IPS DF 19.7 (cell line): ENCODE measurements around the gene CDK12.
"Not testable (repeated sequence)": the region's sequence is repeated elsewhere in the genome, so short reads cannot be mapped to it uniquely, and the experiment has no call there.

Experiments
- DNase-seq: peaks from one replicate; pipeline ENCODE4 v3.0.0-alpha.2; 2013; ENCODE audit warnings: low read depth, low spot score

Gene CDK12

DNA sequence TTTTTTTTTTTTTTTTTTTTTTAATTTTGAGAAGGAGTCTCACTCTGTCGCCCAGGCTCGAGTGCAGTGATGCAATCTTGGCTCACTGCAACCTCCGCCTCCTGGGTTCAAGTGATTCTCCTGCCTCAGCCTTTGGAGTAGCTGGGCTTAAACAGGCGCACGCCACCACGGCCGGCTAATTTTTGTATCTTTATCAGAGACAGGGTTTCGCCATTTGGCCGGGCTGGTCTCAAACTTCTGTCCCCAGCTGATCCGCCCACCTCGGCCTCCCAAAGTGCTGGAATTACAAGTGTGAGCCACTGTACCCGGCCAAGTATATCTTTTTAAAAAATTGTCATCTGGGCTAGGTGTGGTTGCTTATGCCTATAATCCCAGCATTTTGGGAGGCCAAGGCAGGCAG lies 35.6 kb downstream of the CDK12 start:
- not testable (repeated sequence) for DNase-seq

DNA sequence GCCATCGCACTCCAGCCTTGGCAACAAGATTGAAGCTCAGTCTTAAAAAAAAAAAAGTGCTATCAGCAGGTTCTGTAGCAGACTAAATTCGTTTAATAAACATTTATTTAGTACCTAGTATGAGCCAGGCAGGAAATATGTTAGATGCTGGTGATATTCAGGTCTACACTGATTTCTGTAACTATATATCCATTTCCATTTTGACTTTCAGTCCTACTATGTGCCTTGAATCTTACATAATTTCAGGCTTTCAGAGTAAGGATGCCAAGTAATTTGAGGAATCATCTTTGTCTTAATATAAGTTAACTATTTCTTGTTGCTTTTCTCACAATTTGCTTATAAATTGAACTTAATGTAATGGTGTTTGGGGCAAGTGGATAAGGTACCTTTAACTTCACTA lies 46.2 kb downstream of the CDK12 start:
- DNase-seq, result no peak

DNA sequence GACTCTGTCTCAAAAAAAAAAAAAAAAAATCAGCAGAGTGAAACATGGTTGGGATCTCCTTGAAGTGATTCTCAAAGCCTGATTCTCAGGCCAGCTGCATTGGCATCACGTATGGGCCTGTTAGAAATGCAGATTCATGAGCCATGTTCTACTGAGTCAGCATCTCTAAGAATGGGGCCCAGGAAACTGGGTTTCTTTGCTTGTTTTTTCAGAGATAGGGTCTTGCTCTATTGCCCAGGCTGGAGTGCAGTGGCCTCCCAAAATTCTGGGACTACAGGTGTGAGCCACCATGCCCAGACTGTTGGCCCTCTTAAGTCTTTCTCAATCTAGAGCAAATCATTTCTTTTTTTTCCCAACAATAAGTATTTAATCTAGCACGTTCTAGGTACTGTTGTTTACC lies 47.7 kb downstream of the CDK12 start:
- no peak for DNase-seq

DNA sequence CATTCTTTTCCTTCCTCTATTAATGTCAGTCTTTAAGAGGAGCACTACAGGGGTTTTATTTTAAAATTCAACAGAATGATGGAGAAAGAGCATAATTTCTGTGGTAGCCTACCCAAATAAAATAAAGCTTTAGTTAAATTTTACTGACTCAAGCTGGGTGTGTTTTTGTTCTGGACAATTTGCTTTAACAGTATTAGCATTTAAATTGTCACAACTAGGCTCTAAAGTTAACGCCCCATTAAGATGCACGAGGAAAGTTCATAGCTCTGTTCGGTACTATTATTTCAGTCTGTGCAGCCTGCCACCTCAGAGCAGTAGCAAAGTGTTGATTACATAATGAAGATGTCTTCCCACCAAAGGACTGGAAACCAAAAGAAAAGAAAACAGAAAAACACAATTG lies 52.0 kb downstream of the CDK12 start:
- no peak for DNase-seq

DNA sequence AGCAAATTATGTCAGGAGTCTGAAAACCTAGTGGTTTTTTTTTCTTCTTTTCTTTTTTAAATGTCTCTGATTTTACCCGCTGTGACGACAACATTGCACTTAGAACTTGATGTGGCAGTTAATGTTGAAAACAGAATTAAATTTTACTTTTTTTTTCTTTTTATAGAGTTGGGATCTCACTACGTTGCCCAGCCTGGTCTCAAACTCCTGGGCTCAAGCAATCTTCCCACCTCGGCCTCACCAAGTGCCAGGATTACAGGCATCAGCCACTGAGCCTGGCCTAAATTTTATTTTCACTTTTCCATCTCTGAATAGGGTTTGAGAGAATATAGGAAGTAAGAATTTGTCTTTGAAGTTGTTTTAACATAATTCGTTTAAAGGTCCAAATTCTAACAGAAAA lies 52.6 kb downstream of the CDK12 start:
- DNase-seq, result no peak

DNA sequence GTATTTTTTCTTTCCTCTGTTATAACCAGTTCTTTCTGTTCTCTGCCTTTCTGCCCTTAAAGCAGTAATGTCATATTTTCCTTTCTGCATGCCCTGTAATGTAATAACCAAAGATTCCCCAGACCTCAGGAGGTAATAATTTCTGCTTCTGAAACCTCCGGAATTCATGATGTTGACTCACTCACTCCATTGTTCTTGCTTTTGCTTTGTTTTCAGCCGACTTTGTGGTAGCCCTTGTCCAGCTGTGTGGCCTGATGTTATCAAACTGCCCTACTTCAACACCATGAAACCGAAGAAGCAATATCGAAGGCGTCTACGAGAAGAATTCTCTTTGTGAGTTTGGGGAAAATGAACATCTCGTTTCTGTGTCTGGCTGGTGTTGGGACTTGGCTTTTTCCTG lies 55.9 kb downstream of the CDK12 start:
- no peak for DNase-seq

DNA sequence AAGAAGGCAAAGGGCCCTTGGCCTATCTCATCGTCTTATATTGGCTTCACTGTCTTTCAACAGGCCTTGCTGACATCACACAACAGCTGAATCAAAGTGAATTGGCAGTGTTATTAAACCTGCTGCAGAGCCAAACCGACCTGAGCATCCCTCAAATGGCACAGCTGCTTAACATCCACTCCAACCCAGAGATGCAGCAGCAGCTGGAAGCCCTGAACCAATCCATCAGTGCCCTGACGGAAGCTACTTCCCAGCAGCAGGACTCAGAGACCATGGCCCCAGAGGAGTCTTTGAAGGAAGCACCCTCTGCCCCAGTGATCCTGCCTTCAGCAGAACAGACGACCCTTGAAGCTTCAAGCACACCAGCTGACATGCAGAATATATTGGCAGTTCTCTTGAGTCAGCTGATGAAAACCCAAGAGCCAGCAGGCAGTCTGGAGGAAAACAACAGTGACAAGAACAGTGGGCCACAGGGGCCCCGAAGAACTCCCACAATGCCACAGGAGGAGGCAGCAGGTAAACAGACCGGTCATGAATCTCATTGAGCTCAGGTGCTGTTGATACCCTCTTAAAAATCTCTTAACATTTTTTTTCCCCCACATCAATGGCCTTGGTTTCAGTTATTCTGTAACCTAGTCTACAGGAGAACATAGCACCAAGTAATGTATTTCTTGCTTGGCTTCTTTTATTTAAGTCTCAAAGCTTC lies 64.7 kb downstream of the CDK12 start:
- DNase-seq, result no peak

DNA sequence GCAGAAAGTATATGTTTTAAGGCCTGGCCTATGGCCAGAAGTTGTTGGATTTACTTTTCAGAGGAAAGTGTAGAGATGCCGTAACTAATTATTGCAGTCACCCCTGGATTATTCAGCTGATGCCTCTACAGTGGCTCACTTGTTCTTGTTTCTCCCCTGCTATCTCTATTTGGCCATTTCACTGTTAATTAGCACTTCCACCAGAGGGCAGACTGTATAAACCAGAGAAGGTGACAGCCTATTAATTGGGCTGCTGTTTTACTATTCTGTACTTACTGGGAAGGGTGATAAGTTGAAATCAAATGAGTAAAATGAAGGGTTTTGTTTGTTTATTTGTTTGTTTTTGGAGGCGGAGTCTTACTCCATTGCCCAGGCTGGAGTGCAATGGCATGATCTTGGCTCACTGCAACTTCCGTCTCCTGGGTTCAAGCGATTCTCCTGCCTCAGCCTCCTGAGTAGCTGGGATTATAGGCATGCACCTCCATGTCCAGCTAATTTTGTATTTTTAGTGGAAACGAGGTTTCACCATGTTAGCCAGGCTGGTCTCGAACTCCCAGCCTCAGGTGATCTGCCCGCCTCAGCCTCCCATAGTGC lies 66.0 kb downstream of the CDK12 start:
- DNase-seq, result peak; percentile 1

DNA sequence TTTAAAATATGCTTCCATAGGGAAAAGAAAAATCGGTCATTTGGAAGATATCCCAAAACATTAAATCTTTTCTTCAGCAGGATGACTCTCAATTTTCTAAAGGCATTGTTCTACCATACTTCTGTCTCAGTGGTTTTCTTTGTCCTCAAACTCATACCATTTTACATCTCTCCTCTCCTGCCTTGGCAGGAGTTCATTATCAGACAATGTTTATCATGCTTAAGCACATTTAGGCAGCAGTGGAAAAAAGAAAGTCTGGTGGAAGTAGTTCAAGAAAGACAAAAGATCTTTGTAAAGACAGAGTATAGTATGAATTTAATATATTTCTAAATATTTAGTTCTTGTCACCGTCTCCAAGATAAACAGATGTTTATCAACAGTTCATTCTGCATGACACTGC lies 68.2 kb downstream of the CDK12 start:
- DNase-seq, result no peak

DNA sequence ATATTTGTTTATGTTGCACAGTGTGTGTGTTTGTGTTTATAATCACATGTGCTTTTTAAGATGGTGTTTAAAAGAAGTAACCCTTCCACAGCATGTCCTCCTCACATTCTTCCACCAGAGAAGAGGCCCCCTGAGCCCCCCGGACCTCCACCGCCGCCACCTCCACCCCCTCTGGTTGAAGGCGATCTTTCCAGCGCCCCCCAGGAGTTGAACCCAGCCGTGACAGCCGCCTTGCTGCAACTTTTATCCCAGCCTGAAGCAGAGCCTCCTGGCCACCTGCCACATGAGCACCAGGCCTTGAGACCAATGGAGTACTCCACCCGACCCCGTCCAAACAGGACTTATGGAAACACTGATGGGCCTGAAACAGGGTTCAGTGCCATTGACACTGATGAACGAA lies 69.2 kb downstream of the CDK12 start:
- DNase-seq, result no peak

DNA sequence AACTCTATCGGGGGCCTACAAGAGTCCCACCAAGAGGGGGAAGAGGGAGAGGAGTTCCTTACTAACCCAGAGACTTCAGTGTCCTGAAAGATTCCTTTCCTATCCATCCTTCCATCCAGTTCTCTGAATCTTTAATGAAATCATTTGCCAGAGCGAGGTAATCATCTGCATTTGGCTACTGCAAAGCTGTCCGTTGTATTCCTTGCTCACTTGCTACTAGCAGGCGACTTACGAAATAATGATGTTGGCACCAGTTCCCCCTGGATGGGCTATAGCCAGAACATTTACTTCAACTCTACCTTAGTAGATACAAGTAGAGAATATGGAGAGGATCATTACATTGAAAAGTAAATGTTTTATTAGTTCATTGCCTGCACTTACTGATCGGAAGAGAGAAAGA lies 70.0 kb downstream of the CDK12 start:
- no peak for DNase-seq

DNA sequence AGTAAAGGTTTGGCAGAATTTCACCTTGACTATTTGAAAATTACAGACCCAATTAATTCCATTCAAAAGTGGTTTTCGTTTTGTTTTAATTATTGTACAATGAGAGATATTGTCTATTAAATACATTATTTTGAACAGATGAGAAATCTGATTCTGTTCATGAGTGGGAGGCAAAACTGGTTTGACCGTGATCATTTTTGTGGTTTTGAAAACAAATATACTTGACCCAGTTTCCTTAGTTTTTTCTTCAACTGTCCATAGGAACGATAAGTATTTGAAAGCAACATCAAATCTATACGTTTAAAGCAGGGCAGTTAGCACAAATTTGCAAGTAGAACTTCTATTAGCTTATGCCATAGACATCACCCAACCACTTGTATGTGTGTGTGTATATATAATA lies 72.6 kb downstream of the CDK12 start:
- DNase-seq, result no peak

DNA sequence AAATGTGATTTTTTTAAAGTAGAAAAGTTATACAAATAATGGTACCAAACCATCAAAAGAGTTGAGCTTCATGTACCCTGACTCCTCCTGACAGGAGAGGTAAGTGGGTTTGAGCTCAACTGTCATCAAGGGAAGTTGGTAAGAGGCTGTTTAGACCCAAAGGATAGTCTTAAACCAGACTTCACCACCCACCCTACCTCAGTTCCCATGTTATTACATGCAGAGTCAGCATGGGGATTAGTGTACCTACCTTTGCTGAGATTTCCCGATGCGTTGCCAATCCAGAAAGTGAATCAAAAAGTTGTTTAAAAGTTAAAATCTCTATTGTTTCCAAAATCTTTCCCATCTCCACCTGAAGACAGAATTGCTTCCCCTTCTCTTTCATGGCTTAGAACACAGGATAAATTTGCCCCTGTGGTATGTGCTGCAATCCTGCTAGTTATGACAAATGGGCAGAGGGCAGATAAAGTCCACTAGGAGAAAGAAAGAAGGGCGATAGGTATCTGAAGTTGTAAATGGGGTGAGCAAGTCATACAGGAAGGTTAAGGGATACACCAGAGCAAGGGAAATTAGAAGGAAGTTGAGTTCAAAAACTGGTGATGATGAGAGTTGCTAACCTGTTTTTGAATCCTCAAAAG lies 73.6 kb downstream of the CDK12 start:
- no peak for DNase-seq

DNA sequence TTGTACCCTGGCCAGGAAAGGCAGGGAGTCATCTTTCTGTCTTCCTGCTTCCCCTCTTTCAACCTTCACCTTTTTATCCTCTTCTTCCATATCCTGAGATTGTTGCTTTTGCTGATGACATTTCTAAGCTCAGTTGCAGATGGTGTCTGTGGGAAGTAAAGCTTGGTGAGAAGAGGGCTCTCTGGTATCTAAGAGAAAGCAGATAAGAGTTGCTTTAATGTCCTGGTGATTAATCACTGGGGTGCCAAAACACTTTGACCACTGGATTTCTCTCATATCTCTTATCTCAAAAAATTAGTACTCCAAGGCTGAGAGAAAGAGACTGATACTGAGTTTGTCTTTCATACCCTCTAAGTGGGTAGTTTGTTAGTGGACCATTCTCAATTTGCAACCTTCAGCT lies 75.2 kb downstream of the CDK12 start:
- no peak for DNase-seq

DNA sequence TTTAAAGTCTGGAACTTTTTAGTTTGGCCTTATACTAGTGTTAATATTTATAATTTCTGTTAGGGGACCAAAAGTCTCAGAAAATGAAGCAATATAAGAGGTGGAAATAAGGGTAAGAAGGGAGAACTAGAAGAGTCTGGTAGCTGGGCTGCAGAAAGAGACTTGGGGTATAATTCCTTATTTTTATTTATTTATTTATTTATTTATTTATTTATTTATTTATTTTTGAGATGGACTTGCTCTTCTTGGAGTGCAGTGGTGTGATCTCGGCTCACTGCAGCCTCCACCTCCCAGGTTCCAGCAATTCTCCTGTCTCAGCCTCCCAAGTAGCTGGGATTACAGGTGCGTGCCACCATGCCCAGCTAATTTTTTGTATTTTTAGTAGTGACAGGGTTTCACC lies 76.1 kb downstream of the CDK12 start:
- DNase-seq, result not testable (repeated sequence)

DNA sequence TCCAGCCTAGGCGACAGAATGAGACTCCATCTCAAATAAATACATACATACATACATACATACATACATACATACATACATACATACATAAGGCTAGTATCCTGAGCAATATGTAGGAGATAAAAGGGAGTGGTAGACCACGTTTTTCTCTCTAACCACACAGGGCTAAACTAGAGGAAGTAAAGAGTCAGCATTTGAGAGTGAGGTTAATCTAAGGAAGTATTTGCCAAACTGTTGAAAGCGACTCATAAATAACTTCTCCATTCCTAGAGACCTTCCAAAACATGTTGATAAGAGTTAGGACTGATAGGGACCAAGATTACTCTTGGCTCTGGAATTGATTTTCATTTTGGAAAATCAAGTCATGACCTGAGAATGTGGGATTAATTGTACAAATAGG lies 77.6 kb downstream of the CDK12 start:
- DNase-seq, result no peak

DNA sequence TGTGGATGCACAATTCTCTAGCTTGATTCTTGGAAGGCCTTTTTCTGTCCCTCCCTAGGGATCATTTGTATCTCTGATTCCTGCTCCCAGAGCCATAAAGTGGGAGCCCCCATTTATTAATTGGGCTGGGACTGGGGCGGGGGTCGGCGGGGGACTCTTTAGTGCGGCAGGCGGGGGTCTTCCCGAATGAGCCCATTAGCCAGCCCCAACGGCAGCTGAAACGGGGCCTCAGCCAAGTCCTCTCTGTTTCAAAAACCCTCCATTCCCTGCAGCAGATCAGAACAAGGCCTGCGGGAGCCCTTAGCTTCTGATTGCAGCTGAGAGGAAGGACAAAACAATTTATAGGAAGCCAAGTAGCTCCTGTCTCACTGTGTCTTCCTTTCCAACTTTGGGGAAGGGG lies 79.3 kb downstream of the CDK12 start:
- no peak for DNase-seq

DNA sequence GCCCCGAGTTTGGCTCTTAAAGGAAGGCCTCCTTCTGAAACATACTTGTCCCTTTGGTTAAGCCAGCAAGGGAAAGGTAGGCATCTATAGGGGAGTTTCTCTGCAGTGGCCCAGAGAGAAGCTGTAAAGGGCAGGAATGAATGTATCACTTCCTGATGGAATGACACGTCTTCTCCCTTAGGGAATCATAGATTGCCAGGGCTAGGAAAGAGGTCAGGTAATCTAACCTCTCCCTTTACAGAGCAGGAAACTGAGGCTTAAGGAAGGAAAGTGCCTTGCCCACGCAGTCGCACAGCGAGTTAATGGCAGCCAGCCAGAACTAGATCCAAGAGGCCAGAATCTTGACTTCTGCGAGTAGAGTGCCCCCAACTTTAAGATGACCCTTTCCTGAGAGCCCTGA lies 80.4 kb downstream of the CDK12 start:
- DNase-seq, result no peak

DNA sequence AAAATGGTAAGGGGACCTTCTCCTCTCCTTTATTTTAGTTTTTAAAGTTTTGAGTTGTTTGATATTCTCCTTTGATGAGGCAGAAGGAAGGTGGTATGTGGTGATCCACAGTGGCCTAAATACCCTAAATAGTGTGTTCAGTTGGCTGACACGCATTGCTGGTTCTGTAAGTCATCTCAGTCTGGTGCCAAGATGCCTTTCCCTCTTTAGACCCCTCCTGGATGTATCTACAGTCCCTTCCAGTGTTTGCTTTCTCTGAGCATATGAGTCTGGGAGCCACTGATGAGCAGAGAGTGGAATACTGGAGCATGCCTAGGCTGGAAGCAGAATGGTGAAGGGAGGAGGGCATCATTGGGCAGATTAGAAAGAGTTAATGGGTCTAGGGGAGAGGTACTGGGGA lies 81.9 kb downstream of the CDK12 start:
- DNase-seq, result no peak

DNA sequence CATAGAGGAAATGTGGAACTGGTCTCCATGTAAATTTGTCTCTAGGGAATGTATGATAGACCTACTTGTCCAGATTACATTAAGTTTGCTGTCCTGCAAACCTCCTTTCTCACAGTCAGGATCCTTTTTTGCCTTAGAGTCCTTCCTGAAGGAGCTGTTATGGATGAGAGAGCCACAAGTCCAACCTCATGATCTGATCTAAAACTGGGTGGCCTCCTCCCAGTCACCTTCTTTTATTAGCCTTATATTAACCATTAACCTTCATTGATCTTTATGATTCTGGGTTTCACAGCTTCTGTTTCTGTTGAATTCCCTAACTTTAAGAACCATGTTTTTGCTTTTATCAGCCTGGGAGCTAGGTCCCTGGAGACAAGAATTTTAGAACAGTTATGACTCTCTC lies 82.4 kb downstream of the CDK12 start:
- DNase-seq, result no peak

DNA sequence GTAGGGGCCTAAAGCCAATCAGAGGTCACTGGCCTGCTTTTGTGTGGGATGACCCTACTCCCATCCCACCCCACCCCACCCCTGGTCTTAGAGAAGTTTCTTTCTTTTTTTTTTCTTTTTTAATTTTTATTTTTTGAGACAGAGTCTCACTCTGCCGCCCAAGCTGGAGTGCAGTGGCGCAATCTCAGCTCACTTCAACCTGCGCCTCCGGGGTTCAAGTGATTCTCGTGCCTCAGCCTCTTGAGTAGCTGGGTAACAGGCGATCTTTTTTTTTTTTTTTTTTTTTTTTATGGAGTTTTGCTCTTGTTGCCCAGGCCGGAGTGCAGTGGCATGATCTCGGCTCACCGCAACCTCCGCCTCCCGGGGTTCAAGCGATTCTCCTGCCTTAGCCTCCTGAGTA lies 83.1 kb downstream of the CDK12 start:
- not testable (repeated sequence) for DNase-seq

DNA sequence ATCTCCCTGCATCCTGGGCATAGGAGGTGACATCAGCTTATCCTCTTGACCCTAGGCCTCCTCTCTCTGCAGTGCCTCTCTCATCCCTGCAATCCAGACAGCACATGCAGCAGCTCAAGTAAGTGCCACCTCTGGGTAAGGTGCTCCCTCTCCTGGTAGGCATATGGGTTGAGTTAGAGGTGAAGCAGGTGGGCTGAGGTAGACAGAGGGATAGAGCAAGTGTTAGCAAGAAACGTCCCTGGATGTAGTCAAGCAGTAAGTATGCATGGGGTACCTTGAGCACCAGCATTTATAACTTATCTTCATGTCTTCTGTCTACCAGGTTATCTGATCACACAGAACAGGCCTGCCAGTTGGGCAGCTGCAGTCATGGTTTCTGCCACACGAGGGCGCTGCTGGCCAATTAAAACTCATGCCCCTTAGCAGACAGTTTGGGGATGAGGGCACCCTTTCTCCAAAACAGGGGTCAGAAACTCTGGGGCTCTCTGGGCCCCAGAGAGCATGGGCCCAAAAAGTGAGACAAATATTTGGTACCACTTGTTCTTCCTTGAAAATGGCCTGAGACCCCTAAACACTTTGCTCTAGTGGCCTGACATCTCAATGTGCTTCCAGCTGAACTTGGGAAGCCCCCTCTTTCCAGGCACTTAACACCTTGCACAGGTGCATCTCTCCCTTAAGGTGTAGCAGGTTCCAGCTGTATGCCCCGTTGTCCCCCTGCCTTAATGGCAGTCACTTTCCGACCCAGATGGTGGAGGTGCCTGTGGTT lies 86.6 kb downstream of the CDK12 start:
- no peak for DNase-seq
